HG03159 (cell line): ENCODE measurements around the gene AAK1.
"Not testable (repeated sequence)": the region's sequence is repeated elsewhere in the genome, so short reads cannot be mapped to it uniquely, and the experiment has no call there.

ENCODE experiments used
- ATAC-seq: cut with Tn5 transposase; IDR thresholded peaks from one replicate; pipeline ENCODE4 v1.9.1; 2021; ENCODE audit warnings: mild to moderate bottlenecking, moderate library complexity; ENCODE audit not compliant: unreplicated experiment

Gene AAK1

GRCh38 chr2:69660637-69661036 lies 17.1 kb upstream of the AAK1 start:
- ATAC-seq = no peak

GRCh38 chr2:69659941-69660483 lies 16.5 kb upstream of the AAK1 start:
- ATAC-seq = no peak

DNA sequence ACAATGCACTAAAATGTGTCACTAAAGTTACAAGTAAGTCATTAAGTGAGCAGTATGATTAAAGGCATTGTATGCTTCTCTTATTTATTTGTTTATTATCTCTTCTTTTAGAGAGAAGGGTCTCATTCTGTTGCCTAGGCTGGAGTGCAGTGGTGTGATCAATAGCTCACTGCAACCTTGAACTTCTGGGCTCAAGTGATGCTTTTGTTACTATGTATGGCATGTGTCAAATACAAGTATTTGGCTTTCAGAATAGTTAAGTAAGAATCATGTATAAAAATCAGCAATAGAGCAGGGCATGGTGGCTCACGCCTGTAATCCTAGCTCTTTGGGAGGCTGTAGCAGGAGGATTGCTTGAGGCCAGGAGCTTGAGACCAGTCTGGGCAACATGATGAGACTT lies 15.8 kb upstream of the AAK1 start:
- ATAC-seq = no peak

DNA sequence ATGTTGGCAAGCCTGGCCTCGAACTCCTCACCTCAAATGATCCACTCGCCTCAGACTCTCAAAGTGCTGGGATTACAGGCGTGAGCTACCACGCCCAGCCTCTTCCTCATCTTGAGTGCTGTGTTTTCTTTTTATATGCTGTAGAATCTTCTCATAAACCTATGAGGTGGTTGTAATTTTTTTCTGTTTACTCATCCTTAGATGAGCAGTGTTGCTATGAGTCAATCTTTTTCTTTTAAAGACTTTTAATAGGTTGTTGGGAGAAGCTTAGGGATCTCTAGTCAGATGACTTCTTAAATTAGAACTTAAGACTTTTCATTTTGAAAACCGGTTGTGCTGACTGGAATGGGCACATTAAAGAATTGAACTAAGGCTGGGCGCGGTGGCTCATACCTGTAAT lies 8.7 kb upstream of the AAK1 start:
- ATAC-seq = no peak

- ATAC-seq = not testable (repeated sequence)
Observed at GRCh38 chr2:69647196-69647595, 3.7 kb upstream of the AAK1 start.

DNA sequence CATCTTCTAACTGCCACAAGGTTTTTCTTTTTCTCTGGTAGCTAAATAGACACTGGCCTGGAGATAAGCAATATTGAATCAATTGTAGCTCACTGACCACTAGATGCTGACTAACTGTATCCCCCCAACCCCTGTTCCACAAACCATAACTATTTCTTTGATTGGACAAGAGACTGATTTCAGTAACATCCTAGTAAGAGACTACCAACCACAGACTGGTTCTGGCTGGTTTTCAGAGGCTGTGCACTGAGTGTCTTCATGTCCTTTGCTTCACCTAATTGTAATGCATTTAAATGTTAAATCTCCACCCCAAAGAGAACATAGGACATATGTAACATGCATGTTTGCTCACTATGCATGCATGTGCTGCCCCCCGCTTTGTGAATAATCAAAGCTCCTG lies 3.2 kb upstream of the AAK1 start:
- no peak for ATAC-seq

GRCh38 chr2:69645921-69646320 lies 2.4 kb upstream of the AAK1 start:
- ATAC-seq = no peak

GRCh38 chr2:69645031-69645431 lies 1.5 kb upstream of the AAK1 start:
- no peak for ATAC-seq

DNA sequence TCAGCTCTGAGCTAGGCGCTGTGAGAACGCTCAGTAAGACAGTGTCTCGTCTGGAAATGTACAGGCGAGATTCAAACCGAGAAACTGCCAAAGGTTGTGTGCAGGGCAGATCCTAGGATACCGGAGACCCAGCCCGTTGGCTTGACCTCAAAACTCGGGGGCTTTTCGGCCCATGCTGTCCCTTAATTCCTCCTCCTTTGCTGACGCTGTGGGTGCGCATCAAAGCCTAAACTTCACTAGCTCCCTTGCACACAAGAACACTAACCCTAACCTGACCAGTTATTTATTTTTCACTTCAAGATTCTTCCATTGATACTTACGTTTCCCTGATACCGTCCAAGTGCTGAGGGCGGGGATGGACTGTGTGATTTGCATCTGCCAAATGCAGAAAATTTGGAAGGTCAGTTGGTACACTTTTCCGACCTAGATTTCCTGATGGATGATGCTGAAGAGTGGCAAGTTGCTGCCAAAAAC lies 1.0 kb upstream of the AAK1 start:
- no peak for ATAC-seq

DNA sequence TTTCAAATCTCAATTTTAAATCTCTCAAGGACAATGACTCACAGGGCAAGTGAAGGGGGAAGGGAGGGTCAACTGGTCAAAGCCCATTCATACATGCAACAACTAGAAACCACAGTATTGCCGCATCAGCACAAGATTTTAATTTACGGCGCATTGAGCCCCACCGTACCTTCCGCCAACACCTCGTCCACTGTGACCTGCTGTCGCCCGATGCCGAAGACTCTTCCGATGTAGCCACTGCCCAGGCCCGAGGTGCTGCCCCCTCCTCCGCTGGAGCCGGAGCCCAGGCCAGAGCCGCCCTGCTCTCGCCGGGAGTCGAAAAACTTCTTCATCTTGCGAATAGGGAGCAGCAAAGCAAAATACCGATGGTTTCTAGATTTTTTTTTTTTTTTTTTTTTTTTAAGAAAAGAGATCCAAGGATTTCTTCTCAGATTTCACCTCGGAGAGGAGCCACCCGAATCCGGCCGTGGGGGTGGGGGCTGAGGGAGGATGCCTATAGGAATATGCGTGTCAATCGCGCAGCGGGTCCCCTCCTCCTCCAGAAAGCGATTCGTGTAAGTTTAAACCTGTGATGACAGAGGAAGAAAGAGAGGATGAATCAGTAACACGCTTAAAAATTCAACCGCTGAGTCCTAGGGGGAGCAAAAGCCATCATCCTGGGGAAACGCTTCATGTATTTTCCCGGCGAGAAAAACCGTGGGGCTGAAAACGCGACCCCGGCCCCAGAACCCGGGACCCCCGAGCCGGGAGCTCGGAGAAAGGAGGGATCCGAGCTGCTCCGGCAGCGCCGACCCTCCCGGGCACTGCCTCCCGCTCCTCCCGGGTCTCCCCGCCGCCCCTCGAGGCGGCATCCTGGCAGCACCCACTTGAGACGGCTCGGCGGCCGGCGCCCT lies 584 bp downstream of the AAK1 start:
- ATAC-seq = no peak

GRCh38 chr2:69641887-69642708 lies 1.4 kb downstream of the AAK1 start:
- ATAC-seq = no peak

DNA sequence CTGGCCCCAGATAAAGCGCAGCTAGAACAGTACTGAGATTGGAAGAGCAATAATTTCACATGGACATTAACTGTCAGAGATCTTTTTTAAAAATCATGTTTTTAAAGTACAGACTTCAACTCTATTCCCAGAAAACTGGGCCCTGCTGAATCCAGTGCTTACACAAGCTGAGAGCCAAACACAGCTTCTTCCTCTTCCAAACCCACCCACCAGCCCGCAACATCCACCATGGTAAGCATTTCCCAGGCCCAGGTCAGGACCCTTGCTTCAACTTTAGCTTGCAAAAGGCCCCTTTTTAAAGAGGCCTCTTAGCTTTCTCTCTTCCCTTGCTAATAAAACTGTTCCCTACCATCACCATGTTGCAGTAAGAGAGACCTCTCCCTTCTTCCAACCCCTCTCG lies 2.1 kb downstream of the AAK1 start:
- no peak for ATAC-seq

GRCh38 chr2:69639266-69639665 lies 4.3 kb downstream of the AAK1 start:
- ATAC-seq = no peak

GRCh38 chr2:69638630-69639029 lies 4.9 kb downstream of the AAK1 start:
- no peak for ATAC-seq

DNA sequence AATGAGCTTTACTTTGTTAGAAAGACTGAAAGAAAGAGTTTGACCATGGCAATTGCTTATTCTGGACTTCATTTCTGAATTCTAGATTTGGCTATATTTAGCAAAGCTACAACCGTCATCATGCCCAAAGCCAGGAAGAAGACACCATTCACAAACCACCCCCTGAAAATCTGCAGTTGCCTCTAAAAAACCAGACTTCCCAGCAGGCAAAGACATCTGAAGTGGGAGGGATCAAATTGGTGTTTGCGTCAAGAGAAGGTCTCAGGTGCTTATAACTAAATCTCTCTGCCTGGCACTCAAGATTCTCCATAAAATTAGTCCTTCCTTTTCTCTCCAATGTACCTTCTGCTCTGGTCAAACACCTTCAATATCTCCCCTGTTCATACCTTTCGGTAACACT lies 5.6 kb downstream of the AAK1 start:
- ATAC-seq = no peak

DNA sequence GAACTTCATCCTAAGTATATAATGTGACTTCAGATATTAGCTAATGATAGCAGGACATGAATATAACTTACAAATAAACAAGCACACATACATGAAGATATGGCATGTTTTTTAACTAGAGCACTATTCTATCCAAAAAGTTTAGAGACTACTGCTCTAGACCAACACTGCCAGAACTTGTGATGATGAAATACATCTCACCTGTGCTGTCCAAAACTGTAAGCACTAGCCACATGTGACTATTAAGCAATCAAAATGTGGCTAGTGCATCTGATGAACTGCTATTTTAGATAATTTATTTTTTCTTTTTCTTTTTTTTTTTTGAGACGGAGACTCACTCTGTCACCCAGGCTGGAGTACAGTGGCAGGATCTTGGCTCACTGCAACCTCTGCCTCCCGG lies 7.1 kb downstream of the AAK1 start:
- ATAC-seq = no peak

DNA sequence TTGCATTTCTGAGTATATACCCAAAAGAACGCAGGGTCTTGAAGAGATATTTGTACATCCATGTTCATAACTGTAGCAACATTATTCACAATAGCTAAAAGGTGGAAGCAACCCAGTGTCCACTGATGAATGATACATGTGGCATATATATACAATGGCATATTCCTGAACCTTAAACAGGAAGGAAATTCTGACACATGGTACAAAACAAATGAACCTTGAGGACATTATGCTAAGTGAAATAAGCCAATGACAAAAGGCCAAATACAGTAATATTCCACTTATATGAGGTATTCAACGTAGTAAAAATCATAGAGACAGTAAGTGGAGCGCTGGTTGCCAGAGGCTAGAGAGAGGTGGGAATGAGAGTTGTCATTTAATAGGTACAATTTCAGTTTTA lies 8.1 kb downstream of the AAK1 start:
- no peak for ATAC-seq

GRCh38 chr2:69634196-69634821 lies 9.2 kb downstream of the AAK1 start:
- ATAC-seq = no peak

- ATAC-seq = no peak
Observed at GRCh38 chr2:69631402-69631801, 12.1 kb downstream of the AAK1 start.

DNA sequence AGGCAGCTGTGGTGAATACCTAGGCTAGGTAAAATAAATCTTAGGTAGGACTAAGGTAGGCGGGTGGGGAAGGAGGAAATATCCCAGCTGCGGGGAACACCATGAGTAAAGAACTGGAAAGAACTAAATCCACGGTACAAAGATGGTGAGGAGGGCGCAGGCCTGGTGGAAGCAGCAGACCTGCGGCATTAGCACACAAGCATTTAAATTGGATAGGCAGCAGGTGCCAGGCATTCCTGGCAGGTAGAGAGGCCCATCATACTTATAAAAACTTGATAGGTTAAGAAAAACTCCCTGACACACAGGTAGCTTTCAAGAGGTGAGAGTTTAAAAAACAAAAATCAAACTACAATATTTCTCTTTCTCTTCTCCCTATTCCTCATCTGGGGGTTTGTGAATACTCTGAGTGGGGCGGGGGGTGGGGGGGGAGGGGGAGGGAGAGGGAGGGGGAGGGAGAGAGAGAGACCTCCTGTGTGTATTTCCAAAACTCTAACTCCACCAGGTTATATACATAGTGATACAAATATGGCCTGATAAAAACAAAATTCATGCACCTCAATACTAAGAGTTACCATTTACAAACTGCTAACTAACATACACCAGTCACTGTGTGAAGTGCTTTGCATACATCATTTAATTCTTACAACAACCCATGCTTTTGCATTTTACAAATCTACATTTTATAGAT lies 13.5 kb downstream of the AAK1 start:
- ATAC-seq = no peak
